GM18507 (cell line): ENCODE results near the gene THPO.
"Not testable (repeated sequence)": the region's sequence is repeated elsewhere in the genome, so short reads cannot be mapped to it uniquely, and the experiment has no call there.

Experiments used
- DNase-seq: peaks from one replicate; pipeline ENCODE4 v3.0.0; 2011; ENCODE audit warnings: low read depth; ENCODE audit not compliant: insufficient read length; ENCODE audit errors: extremely low spot score
- FAIRE-seq: peaks from 2 replicates; lab custom pipeline; 2011; peaks lifted over from hg19 to GRCh38; lab: Jason Lieb, UNC

The THPO gene

GRCh38 chr3:184352897-184353545 is 25.0 kb downstream of the THPO start:
- FAIRE-seq, result no peak
- DNase-seq, result no peak

- FAIRE-seq (no peak), DNase-seq (no peak)
Observed at GRCh38 chr3:184352149-184352785, 25.7 kb downstream of the THPO start.

GRCh38 chr3:184351511-184352148 is 26.4 kb downstream of the THPO start:
- FAIRE-seq, result no peak

GRCh38 chr3:184350618-184351017 is 27.4 kb downstream of the THPO start:
- DNase-seq (no peak), FAIRE-seq (no peak)

More at GRCh38 chr3:184351511-184352148, 26.4 kb downstream of the THPO start:
- no peak for DNase-seq

DNA sequence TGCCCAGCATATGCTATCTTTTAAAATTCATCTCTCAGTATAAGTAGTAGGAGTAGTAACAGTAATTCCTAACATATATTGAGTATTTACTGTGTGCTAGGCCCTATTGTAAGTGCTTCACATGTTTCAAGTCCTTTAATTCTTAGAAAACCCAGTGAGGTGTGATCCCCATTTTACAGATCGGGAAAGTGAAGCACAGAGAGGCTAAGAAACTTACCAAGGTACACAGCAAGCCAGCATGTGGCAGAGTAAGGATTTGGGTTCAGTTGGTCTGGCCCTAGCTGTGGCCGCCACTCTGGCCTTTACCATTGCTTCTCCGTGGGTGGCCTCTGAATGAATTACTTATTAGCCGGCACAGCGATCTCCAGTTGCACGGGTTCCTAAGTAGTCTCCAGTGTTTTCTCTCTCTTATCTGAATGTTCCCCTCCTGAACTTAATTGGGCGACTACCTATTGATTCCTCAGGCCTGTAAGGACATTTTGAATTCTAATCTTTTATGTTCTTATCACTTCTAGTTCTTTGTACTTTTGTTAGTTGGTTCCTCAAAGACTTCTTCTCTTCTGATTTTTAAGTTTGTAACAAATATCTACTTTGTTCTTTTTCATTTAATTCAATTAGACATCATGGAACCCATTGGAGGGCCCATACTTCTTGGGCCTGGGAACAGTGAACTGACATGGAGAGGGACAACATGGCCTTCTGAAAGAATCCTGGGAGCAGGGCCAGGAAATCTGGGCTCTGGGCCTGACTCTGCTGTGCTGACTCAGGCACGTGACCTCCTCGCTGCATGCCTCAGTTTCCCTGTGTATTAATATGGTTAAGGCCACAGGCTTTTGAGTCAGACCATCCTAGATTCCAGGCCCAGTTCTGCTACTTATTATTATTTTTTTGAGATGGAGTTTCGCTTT is 28.2 kb downstream of the THPO start:
- DNase-seq (no peak), FAIRE-seq (no peak)

GRCh38 chr3:184348057-184348382 is 30.0 kb downstream of the THPO start:
- DNase-seq, result no peak
- no peak for FAIRE-seq

DNA sequence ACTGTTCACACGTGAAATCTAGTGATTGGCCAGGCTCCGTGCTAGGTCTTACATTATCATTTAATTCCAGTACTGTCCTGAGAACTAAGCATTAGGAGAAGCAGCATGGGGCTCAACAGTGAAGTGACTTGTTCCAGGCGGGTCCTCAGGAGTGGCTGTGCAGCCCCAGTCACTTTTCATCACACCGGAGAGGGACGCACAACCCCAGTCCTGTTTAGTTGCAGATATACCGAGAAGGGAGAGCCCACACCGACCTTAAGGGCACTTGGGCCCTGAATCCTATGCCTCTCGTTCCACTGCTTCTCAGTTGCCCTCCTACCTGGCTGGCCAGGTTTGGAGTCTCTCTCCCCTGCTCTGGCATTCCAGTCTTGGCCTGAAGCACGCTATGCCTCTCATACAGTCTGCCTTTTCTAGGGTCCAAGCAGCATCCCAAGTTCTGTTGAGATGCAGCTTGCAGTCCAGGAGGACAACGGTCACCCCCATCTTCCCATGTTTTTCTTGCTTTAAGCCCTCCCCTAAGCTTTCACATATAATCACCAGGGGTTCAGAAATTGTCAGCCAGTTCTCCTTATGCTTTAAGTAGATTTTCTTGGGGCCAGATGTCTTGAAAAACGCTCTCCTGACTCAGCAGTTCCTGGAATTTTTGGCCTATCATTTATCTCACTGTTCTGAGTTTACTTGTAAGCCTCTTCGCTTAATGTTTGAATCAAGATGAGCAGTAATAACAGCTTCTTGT is 30.5 kb downstream of the THPO start:
- DNase-seq, result no peak

GRCh38 chr3:184346480-184347190 is 31.4 kb downstream of the THPO start:
- FAIRE-seq, result no peak

More for the DNA sequence above, 30.5 kb downstream of the THPO start:
- no peak for FAIRE-seq

DNA sequence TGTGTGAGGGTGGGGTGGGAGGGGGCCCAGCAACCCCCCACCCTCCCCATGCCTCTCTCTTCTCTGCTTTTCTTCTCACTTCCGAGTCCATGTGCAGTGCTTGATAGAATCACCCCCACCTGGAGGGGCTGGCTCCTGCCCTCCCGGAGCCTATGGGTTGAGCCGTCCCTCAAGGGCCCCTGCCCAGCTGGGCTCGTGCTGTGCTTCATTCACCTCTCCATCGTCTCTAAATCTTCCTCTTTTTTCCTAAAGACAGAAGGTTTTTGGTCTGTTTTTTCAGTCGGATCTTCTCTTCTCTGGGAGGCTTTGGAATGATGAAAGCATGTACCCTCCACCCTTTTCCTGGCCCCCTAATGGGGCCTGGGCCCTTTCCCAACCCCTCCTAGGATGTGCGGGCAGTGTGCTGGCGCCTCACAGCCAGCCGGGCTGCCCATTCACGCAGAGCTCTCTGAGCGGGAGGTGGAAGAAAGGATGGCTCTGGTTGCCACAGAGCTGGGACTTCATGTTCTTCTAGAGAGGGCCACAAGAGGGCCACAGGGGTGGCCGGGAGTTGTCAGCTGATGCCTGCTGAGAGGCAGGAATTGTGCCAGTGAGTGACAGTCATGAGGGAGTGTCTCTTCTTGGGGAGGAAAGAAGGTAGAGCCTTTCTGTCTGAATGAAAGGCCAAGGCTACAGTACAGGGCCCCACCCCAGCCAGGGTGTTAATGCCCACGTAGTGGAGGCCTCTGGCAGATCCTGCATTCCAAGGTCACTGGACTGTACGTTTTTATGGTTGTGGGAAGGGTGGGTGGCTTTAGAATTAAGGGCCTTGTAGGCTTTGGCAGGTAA is 32.5 kb downstream of the THPO start:
- no peak for DNase-seq
- no peak for FAIRE-seq

More at GRCh38 chr3:184346480-184347190, 31.4 kb downstream of the THPO start:
- DNase-seq, result no peak

- DNase-seq (no peak), FAIRE-seq (no peak)
Observed at GRCh38 chr3:184344579-184345316, 33.3 kb downstream of the THPO start.

- DNase-seq, result no peak
- FAIRE-seq, result no peak
Observed at GRCh38 chr3:184343200-184343876, 34.7 kb downstream of the THPO start.

DNA sequence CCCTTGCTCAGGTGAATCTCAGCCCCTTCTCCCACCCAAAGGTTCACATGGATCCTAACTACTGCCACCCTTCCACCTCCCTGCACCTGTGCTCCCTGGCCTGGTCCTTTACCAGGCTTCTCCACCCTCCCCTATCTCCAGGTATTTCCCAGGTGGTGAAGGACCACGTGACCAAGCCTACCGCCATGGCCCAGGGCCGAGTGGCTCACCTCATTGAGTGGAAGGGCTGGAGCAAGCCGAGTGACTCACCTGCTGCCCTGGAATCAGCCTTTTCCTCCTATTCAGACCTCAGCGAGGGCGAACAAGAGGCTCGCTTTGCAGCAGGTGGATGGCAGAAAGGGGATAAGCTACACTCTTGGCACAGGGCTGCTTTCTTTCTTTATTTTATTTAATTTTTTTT is 36.1 kb downstream of the THPO start:
- FAIRE-seq, result no peak
- no peak for DNase-seq

GRCh38 chr3:184339451-184340135 is 38.4 kb downstream of the THPO start:
- not testable (repeated sequence) for FAIRE-seq, DNase-seq

DNA sequence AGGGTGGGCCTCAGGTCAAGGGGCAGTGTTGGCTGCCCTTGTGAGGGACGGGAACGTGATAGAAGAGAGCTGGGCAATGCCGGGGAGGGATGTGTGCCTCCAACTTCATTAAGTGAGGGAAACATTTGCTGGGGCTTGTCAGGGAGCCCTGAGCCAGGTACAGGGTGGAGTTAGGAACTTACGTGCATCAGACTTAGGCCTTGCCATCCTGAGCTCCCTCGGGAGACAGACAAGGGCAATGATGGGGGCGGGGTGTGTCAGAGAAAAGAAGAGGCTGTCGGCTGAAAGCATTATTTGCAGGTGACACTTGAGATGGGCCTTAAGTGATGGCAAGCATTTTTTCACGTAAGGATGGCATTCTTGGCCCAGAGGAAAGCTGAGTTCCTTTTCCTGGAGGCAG is 39.0 kb downstream of the THPO start:
- DNase-seq, result no peak
- no peak for FAIRE-seq

DNA sequence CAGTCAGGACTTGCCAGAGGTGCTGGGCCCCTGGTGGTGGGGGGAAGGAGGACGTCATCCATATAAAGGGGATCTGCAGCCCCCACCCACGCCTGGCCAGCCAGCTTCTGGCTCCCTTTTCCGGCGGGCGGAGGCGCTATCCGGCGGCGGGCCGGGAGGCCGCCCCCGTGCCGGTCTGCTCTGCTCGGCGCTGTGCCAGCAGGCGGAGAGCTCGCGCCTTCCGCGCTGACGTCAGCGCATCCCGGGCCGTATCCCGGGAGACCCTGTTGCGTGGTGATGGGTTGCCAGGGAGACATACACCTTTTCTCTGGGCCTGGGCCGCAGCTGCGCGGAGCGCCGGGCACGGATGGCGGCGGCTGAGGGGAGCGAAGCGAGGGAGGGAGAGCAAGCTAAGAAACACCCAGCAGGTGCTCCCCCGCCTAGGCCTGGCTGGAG is 39.5 kb downstream of the THPO start:
- FAIRE-seq (no peak), DNase-seq (no peak)

DNA sequence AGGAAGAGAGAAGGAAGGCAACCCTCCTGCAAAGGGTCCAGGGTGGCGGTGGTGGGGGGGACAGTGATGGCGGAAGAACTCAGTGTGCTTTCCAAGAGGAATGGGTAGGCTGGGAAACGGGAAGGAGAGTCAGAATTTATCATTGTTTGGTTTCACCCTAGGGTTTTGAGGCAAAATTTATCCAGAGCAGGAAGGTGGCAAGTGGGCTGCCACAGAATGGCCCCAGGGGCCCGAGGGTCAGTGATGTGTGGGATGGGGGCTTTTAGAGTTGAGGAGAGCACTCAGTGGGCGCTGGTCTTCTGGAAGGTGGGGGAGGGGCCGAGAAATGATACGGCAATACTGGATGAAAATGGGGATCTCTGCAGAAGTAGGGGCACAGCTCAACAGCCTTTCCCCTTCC is 40.0 kb downstream of the THPO start:
- FAIRE-seq, result no peak

More for the DNA sequence above, 40.0 kb downstream of the THPO start:
- DNase-seq, result no peak
